ENCODE data around the gene ZDHHC14.

ZDHHC14 gene

GRCh38 chr6:157337751-157338150 is 43.2 kb upstream of the ZDHHC14 start:
- TF ChIP-seq CREB1 (IDR thresholded peaks at IDR 0.05; ENCODE audit: low read depth) = no peak
- TF ChIP-seq ZBTB7A (IDR thresholded peaks at IDR 0.05; ENCODE audit: low read depth) = no peak
- TF ChIP-seq MAX (IDR thresholded peaks at IDR 0.05) = no peak
- no peak for TF ChIP-seq TAF1 (IDR thresholded peaks at IDR 0.05; ENCODE audit: low read depth)
- no peak for TF ChIP-seq EP300 (IDR thresholded peaks at IDR 0.05; ENCODE audit: borderline replicate concordance)
- TF ChIP-seq NFIC (IDR thresholded peaks at IDR 0.05) = no peak
- no peak for TF ChIP-seq REST (IDR thresholded peaks at IDR 0.05; ENCODE audit: low read depth)
- no peak for TF ChIP-seq TCF12 (IDR thresholded peaks at IDR 0.05; ENCODE audit: low read depth)
- no peak for TF ChIP-seq RAD21 (IDR thresholded peaks at IDR 0.05; ENCODE audit: low read depth)
- no peak for TF ChIP-seq USF1 (IDR thresholded peaks at IDR 0.05)

GRCh38 chr6:157339432-157339831 is 41.6 kb upstream of the ZDHHC14 start:
- TF ChIP-seq TCF12 (IDR thresholded peaks at IDR 0.05; ENCODE audit: low read depth) = no peak
- TF ChIP-seq CREB1 (IDR thresholded peaks at IDR 0.05; ENCODE audit: low read depth) = no peak
- TF ChIP-seq NFIC (IDR thresholded peaks at IDR 0.05) = no peak
- TF ChIP-seq RAD21 (IDR thresholded peaks at IDR 0.05; ENCODE audit: low read depth) = peak; percentile 37; the same call in 1 of the 2 replicates
- no peak for TF ChIP-seq TEAD4 (IDR thresholded peaks at IDR 0.05)
- no peak for TF ChIP-seq EGR1 (IDR thresholded peaks at IDR 0.05)
- TF ChIP-seq MAX (IDR thresholded peaks at IDR 0.05) = no peak

- no peak for TF ChIP-seq EP300 (IDR thresholded peaks at IDR 0.05; ENCODE audit: borderline replicate concordance)
- peak; percentile 39; the same call in 1 of the 2 replicates for TF ChIP-seq NFIC (IDR thresholded peaks at IDR 0.05)
- peak; percentile 63; the same call in 1 of the 2 replicates for TF ChIP-seq TEAD4 (IDR thresholded peaks at IDR 0.05)
Observed at GRCh38 chr6:157343732-157344131, 37.3 kb upstream of the ZDHHC14 start.

- TF ChIP-seq FOXM1 (IDR thresholded peaks at IDR 0.05; ENCODE audit: borderline replicate concordance, low read depth) = no peak
- no peak for TF ChIP-seq YY1 (IDR thresholded peaks at IDR 0.05; ENCODE audit: low read depth)
- no peak for TF ChIP-seq REST (IDR thresholded peaks at IDR 0.05; ENCODE audit: low read depth)
- TF ChIP-seq USF1 (IDR thresholded peaks at IDR 0.05) = no peak
Observed at GRCh38 chr6:157346373-157346772, 34.6 kb upstream of the ZDHHC14 start.

- TF ChIP-seq REST (IDR thresholded peaks at IDR 0.05; ENCODE audit: low read depth) = no peak
- no peak for TF ChIP-seq MAX (IDR thresholded peaks at IDR 0.05)
- TF ChIP-seq NFIC (IDR thresholded peaks at IDR 0.05) = no peak
- no peak for TF ChIP-seq EGR1 (IDR thresholded peaks at IDR 0.05)
- no peak for TF ChIP-seq RAD21 (IDR thresholded peaks at IDR 0.05; ENCODE audit: low read depth)
- no peak for TF ChIP-seq YY1 (IDR thresholded peaks at IDR 0.05; ENCODE audit: low read depth)
- TF ChIP-seq CEBPB (IDR thresholded peaks at IDR 0.05) = no peak
- no peak for TF ChIP-seq ZBTB7A (IDR thresholded peaks at IDR 0.05; ENCODE audit: low read depth)
Observed at GRCh38 chr6:157358287-157358686, 22.7 kb upstream of the ZDHHC14 start.
